BJ (cell line): ENCODE data around the gene SORCS2. TPM values are rescaled to one million over a fixed set of nuclear protein-coding genes. Genes with fewer than 3 reads are reported as not detected.
"Not testable (repeated sequence)": the region's sequence is repeated elsewhere in the genome, so short reads cannot be mapped to it uniquely, and the experiment has no call there.

Source experiments
- CTCF ChIA-PET: fragments of 350-600 bp; formaldehyde crosslinking; extraction: SDS; loops from one replicate; lab custom pipeline; 2021; ENCODE audit warnings: antibody characterized with exemption, inconsistent platforms; lab: Yijun Ruan, JAX
- POLR2A ChIA-PET: fragments of 300-600 bp; sonication (Branson Sonifier 250); formaldehyde crosslinking; extraction: SDS; loops from one replicate; lab custom pipeline; 2021; ENCODE audit warnings: antibody characterized with exemption; lab: Charles Lee
- DNase-seq: peaks from one replicate; pipeline ENCODE4 v3.0.0-alpha.2; 2011; ENCODE audit warnings: low read depth
- H3K27me3 ChIP-seq: 2 replicates; pipeline ENCODE4 v1.6.0; 2011; ENCODE audit warnings: low read length; ENCODE audit not compliant: control insufficient read depth, insufficient read depth
- H3K36me3 ChIP-seq: 2 replicates; pipeline ENCODE4 v1.5.1; 2011; ENCODE audit warnings: low read length; ENCODE audit not compliant: control insufficient read depth, insufficient read depth
- H3K4me3 ChIP-seq: 2 replicates; pipeline ENCODE4 v1.5.1; 2011; ENCODE audit warnings: low read depth, mild to moderate bottlenecking, control low read depth, low read length
- polyA plus RNA-seq: library from polyadenylated mRNA; depleted of rRNA; stranded (reverse); fragments of >200 nt; gene quantifications from 2 replicates; pipeline ENCODE4 v1.2.3, GENCODE V29; 2011
- TF ChIP-seq, protein P1 (sequence below): IDR thresholded peaks from 2 replicates; pipeline ENCODE4 v1.5.1; 2011; ENCODE audit warnings: low read depth, mild to moderate bottlenecking, control low read depth, inconsistent platforms, low read length, moderate library complexity; ENCODE audit not compliant: insufficient read depth

Gene SORCS2
- polyA plus RNA-seq, 1 experiment = 0.63 TPM

GRCh38 chr4:7571701-7572100 lies 379.4 kb downstream of the SORCS2 start:
- ChIA-PET CTCF (no interaction called here), POLR2A (no interaction called here)
- TF ChIP-seq, protein P1, sequence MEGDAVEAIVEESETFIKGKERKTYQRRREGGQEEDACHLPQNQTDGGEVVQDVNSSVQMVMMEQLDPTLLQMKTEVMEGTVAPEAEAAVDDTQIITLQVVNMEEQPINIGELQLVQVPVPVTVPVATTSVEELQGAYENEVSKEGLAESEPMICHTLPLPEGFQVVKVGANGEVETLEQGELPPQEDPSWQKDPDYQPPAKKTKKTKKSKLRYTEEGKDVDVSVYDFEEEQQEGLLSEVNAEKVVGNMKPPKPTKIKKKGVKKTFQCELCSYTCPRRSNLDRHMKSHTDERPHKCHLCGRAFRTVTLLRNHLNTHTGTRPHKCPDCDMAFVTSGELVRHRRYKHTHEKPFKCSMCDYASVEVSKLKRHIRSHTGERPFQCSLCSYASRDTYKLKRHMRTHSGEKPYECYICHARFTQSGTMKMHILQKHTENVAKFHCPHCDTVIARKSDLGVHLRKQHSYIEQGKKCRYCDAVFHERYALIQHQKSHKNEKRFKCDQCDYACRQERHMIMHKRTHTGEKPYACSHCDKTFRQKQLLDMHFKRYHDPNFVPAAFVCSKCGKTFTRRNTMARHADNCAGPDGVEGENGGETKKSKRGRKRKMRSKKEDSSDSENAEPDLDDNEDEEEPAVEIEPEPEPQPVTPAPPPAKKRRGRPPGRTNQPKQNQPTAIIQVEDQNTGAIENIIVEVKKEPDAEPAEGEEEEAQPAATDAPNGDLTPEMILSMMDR = no peak
- Histone ChIP-seq H3K36me3 (no peaks in the 10 kb centered on the region), H3K27me3 (no peaks in the 10 kb centered on the region), H3K4me3 (no peak overlapping the region)
- DNase-seq = no peak

DNA sequence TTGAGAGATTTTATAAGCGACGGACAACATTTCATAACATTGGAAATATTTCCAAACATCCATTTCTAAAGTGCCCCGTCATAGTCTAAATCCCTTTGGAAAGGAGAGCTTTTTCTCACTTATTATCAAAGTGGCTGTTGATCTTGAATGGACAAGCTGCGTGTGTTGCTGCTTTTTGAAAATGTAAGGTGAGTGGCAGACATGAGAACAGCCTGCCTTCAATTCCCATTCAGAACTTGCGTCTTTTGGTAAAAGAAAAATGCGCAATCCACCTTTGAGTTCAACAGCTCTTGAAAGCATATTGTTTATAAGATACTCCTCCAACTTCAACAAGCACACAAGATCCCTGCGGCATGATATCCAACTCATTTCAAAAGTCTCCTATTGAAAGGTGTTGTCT lies 380.6 kb downstream of the SORCS2 start:
- ChIA-PET CTCF (no interaction called here), POLR2A (no interaction called here)
- DNase-seq = no peak

DNA sequence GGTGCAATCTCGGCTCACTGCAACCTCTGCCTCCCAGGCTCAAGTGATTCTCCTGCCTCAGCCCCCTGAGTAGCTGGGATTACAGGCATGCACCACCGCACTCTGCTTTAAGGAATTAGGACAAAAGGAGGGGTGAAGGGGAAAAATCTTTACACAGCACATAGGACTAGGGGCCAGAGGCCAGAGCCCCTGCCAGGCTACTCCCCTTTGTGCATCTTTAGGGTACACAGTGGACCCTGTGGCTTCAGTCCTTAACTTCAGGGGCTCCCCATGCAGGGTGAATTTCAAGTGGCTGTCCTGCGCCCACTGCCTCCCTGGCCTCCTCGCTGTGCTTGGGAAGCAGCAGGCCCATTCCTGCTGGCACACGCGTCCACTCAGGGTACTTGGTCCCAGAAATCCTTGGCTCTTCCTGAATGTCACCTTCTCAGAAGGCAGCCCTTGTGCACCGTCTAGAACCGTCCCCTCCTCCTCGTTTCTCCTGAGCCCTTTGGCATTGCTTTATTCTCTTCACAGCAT lies 381.3 kb downstream of the SORCS2 start:
- ChIA-PET POLR2A (no interaction called here), CTCF (interaction anchor here (1.1 kb wide), 1 partner anchor 147 kb away, joined by 3 read pairs; no protein-coding TSS in a partner anchor)
- H3K27me3 ChIP-seq = no peaks in the 10 kb centered on the region
- TF ChIP-seq, protein P1 = no peak
- no peak for DNase-seq
- no peak overlapping the region for H3K4me3 ChIP-seq
- H3K36me3 ChIP-seq = no peaks in the 10 kb centered on the region

More for the DNA sequence above, 380.6 kb downstream of the SORCS2 start:
- Histone ChIP-seq H3K27me3 (no peaks in the 10 kb centered on the region), H3K36me3 (no peaks in the 10 kb centered on the region), H3K4me3 (no peak overlapping the region)
- TF ChIP-seq, protein P1 = no peak

DNA sequence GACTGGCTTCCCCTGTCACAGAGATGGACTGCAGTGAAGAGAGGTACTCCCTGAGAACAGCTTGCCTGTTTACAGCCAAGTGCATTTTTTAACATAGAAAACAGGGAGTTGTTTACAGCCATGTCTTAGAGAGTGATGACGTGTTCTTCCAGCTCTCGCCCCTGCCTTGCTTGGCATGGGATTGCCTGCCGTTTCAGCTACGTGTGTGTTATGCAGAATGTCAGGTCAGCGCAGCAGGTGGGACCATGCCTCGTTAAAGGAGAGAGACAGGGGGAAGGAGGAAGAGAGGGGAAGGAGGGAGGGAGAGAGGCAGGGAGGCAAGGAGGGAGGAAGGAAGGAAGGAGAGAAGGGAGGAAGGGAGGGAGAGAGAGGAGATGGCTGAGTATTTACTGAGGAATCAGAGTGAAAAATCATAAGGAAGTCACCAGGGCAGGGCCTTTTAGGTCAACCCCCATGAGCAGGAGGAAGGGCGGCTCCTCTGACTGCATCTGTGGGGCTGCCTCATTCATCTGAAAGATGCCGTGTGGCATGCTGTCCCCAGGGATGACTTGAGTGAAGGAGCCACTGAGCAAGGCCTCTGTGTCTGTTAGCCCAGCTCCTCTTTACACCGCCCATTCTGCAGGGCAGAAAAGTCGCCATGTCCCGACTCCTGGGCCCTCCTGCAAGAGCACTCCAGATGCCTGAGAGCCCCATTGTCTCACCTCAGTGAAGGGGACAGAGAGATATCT lies 382.1 kb downstream of the SORCS2 start:
- TF ChIP-seq, protein P1 = no peak
- ChIA-PET POLR2A (no interaction called here), CTCF (interaction anchor here (1.1 kb wide), 1 partner anchor 146 kb away, joined by 3 read pairs; no protein-coding TSS in a partner anchor)
- Histone ChIP-seq H3K27me3 (no peaks in the 10 kb centered on the region), H3K4me3 (no peak overlapping the region), H3K36me3 (no peaks in the 10 kb centered on the region)
- DNase-seq = no peak

GRCh38 chr4:7575426-7575825 lies 383.1 kb downstream of the SORCS2 start:
- TF ChIP-seq, protein P1 = no peak

GRCh38 chr4:7577361-7578039 lies 385.2 kb downstream of the SORCS2 start:
- DNase-seq, H3K36me3 ChIP-seq, H3K27me3 ChIP-seq, H3K4me3 ChIP-seq, CTCF ChIA-PET, POLR2A ChIA-PET: not testable (repeated sequence)

More at GRCh38 chr4:7575426-7575825, 383.1 kb downstream of the SORCS2 start:
- ChIA-PET POLR2A (no interaction called here), CTCF (no interaction called here)
- Histone ChIP-seq H3K4me3 (no peak overlapping the region), H3K36me3 (no peaks in the 10 kb centered on the region), H3K27me3 (no peaks in the 10 kb centered on the region)
- DNase-seq = no peak
